DMS53 treated with DMSO at 0.1 percent for 48 hours (cell line): ENCODE data around the gene KIAA1958.

Experiments
- DNase-seq: peaks from one replicate; lab custom pipeline; 2025; ENCODE audit not compliant: unreplicated experiment; lab: John Stamatoyannopoulos, UW

The KIAA1958 gene

DNA sequence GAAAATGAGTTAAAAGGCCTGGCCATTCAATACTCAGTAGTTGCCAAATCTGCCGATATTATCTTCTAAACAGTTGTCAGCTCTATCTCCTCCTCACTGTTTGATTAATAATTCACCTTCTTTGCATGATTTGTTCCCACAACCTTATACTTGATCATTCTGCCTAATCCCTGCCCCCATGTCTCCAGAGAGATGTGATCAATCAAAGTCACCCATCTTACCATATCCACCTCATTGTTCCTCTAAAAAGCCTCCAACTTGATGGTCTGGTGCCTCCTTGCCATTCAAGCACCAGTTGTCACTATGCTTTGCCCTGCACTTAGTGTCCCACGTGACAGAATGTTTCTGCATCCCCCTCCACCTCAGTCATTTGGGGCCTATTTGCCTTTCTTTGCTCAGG is 41.3 kb downstream of the KIAA1958 start:
- DNase-seq: no peak

DNA sequence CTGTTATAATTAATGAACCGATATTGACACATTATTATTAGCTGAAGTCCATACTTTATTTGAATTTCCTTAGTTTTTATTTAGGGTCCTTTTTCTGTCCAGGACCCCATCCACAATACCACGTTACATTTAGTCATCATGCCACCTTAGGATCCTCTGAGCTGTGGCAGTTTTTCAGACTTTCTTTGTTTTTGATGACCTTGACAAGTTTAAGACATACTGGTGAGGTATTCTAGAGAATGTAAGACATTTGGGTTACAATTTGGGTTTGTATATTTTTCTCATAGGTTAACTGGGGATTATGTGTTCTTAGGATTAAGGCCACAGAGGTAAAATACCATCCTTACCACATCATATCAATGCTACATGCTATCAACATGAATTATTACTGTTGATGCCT is 42.7 kb downstream of the KIAA1958 start:
- DNase-seq: no peak

DNA sequence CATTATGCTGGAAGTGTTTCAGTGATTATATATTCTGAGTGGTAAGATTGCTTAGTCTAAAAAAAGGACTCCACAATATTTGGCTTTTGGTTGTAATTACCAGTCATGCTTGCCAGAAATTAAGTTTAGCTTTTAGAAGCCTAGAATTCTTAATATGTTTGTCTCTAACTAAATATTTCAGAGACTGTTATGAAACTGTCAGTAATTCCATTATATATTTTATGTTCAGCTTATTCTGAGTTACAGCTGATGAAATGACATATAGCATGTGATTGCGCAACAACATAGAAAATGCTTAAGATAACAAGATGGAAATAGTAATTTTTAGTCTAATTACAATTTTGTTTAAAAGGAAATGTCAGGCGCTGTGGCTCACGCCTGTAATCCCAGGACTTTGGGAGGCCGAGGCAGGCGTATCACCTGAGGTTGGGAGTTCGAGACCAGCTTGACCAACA is 44.2 kb downstream of the KIAA1958 start:
- DNase-seq: no peak

DNA sequence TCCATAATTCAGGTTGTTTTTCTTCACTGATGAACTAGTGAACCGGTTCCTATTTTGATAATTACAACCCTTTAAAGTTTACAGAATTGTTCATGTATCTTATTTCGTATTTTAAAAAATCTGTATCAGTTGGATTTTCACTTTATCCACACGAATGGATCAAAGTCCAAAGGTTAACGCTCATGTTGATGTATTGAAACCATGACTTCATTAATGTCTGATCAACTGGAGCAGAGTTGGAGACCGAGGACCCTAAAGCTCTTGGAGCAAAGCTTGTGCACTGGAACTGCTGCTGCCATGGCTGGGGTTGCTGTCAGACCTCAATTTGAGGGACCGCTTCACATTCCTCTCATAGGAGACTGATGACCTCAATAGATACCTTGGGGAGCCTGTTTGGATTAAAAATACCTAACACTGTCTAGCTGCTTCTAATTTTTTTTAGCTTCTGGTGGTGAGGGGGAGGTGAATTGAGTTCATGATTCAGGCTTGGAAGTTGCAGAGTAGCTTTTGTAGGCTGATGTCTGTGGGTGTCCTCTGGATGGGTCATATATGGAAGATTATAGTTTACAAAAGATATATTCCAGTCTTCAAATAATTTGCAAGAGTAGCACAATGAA is 45.1 kb downstream of the KIAA1958 start:
- no peak for DNase-seq

DNA sequence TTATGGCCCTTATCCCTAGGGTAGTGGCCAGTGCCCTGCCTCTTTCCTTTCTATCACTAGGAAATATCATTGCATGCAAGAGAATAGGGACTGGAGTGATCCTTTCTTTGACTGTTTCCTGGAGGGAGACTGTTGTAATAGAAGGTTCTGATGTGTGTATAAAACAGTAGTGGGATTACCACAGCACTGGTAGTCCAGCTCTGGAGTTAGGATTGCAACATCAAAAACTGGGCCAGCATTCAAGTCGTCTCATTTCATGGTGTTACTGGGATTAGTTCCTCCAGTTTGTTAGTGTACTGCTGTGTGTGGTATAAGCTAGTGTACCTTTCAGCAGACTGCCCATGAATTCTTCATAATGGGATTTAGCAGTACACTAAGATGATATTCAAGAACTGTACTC is 45.8 kb downstream of the KIAA1958 start:
- DNase-seq: no peak

DNA sequence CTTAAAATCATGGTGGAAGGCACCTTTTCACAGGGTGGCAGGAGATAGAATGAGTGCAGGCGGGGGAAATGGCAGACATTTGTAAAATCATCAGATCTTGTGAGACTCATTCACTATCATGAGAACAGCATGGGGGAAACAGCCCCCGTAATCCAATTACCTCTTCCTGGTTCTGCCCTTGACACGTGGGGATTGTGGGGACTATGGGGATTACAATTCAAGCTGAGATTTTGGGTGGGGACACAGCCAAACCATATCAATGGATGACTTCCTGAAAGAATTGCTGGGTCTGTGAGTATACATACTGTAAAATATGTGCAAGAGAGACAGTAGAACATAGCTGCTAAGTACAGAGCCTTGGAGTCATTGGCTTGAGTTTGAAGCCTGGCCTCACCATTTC is 47.0 kb downstream of the KIAA1958 start:
- no peak for DNase-seq

DNA sequence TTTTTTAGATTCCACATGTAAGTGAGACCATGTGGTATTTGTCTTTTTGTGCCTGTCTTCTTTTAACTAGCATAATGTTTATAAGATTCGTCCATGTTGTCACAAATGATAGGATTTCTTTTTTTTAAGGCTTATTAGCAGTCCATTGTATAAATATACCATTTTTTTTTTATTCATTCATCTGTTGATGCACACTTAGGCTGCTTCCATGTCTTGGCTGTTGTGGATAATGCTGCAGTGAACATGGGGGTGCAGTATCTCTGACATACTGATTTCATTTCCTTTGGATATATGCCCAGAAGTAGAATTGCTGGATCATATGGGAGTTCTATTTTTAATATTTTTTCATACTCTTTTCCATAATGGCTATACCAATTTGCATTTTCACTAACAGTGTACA is 48.7 kb downstream of the KIAA1958 start:
- no peak for DNase-seq

DNA sequence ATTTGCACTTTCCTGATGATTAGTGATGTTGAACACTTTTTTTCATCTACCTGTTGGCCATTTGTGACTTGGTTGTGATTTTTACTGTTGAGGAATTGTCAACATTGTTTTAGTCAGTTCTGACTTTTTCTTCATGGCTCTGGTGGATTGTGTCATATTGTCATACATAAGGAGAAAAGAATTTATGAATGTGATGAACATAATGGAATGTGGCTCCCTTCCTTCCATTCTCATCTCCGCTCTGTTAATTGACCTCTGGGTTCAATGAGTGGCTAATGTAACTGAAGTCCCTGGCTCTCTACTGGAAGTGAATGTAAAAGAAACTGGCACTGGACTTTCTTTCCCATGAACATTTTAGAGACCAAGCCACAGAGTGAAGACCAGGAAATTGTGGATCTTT is 49.2 kb downstream of the KIAA1958 start:
- no peak for DNase-seq

DNA sequence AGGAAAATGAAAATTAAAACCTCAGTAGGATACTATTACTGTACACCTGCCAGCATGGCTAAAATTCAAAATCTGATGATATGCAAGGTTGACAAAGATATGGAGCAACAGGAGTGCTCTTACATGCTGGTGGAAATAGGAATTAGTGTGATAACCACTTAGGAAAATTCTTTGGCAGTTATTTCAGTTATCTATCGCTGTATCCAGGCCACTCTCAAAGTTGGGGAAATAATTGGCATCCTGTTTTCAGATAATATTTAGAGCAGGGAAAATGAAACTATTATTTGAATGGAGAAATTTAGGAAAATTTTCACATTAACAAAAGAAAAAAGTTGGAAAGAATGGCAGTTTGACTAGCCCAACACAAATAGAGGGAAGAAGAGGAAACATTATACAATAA is 50.9 kb downstream of the KIAA1958 start:
- no peak for DNase-seq

DNA sequence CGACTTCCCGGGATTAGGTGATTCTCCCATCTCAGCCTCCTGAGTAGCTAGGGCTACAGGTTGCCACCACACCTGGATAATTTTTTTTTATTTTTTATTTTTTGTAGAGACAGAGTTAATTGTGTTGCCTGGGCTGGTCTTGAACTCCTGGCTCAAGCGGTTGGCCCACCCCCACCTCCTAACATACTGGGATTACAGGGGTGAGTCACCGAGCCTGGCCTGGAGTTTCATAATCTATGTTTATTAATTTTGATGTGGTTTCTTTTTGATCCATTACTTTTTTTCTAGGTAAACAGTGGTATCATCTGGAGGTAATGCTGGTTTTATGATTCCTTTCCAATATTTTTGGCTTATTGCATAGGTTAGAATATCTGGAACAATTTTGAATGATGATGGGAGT is 54.2 kb downstream of the KIAA1958 start:
- DNase-seq: no peak

DNA sequence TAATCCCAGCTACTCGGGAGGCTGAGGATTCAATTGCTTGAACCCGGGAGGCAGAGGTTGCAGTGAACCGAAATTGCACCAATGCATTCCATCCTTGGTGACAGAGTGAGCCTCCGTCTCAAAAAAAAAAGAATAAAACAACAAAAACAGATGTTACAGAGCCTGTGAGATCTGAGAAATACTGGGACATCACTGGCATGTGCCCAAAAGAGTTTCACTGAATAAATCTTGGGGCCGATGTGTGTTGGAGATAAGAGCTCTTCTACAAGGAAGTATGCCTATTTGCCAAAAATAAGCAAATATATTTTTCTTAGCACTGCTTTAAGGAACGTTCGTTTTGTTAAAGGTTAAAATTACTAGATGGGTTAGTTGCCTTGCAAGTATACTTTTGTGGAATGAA is 55.1 kb downstream of the KIAA1958 start:
- DNase-seq: no peak

DNA sequence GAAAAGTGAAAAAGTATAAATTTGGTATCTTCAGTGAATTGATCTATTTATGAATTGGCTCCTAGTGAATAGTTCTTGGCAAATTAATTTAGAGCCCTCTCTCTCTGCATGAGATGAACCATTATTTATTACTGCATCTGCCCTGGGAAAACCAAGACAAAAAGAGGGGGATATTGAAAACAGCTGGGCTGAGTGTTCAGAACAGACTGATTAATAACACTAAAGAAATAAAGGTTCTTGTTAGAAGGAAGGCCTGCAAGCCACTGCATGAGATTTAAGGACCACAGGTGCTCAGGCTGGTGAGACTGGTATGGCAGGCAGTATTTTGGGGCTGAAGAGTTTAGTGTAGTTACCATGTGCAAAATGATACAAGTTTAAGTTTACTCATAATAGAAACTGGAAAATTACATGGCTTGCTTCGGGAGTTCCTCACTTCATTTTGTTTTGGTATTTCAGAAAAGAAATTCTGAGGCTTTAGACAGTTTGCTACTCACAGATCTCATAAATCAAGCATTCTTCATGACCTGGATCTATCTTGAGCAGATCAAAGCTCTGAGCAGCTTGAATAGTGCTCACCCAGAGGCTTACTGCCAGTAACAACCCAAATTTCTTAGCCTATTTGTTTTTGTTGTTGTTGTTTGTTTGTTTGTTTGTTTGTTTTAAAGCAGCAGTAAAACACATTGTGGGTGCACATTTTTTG is 56.1 kb downstream of the KIAA1958 start:
- DNase-seq: no peak

DNA sequence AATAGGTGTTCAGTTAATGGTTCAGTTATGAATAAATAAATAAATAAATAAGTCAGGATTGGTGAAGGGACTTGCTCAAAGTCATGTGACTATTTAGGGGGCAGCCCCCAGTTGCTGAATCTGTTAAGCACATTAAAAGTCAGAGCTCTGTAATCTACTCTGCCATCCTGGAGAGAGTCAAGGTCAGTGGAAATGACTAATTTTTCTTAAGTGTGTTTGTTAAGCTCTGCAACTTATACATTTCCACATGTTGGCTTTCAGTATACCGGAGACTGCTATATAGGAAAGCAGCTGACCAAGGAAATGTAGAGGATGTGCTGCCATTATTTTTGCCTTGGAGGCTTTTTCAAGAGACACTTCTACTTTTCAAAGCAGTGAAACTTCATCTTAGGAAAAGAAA is 57.9 kb downstream of the KIAA1958 start:
- DNase-seq: no peak

DNA sequence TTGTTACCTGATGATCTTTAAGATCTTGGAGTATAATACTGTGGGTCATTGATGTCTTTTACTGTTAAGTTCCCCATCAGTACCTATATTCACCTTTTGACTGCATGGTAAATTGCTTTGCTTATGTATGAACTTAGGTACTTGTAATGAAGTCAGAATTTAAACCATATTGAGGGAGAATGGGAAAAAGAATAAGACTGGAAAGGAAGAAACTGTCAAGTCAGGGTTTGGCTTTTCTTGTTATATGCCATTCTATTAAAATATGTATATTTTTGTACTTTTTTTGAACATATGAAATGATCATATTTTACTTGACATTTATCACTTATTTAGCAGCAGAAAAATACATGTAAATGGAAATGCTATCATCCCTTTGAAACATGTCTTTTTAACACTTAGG is 58.6 kb downstream of the KIAA1958 start:
- DNase-seq: no peak

DNA sequence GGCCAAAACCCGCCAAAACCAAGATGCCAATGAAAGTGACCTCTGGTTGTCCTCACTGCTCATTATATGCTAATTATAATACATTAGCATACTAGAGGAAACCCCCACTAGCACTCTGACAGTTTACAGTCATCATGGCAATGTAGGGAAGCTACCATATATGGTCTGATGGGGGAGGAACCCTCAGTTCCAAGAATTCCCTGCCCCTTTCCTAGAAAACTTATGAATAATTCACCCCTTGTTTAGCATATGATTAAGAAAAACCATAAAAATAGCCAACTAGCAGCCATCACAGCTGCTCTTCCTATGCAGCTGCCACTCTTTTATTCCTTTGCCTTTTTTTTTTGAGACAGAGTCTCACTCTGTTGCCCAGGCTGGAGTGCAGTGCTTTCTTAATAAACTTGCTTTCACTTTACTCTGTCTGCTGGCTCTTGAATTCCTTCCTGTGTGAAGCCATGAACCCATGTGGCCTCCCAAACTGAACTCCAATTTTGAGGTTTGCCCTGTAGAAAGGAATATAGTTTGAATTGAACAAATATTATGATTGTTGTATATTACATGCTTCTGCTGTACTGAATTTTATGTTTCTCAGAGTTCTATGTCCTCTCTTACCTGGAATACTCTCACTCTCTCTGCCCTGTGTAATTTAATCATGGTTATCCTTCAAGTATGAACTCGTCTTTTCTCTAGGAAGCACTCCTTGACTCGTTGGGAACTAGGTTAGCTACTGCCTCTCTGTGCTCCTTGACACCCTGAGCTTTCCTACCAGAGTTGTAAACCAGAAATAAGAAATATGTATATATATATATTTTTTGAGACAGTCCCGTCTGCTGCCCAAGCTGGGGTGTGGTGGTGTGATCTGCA is 59.8 kb downstream of the KIAA1958 start:
- DNase-seq: no peak

DNA sequence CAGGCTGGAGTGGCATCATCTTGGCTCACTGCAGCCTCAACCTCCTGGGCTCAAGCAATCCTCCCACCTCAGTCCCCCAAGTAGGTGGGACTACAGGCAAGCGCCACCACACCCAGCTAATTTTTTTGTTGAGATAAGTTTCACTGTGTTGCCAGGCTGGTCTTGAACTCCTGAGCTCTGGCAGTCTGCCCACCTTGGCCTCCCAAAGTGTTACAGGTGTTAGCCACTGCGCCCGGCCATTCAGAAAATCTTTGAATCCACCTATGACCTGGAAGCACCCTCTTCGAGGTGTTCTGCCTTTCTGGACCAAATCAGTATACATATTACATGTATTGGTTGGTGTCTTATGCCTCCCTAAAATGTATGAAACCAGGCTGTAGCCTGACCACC is 61.4 kb downstream of the KIAA1958 start:
- DNase-seq: no peak

DNA sequence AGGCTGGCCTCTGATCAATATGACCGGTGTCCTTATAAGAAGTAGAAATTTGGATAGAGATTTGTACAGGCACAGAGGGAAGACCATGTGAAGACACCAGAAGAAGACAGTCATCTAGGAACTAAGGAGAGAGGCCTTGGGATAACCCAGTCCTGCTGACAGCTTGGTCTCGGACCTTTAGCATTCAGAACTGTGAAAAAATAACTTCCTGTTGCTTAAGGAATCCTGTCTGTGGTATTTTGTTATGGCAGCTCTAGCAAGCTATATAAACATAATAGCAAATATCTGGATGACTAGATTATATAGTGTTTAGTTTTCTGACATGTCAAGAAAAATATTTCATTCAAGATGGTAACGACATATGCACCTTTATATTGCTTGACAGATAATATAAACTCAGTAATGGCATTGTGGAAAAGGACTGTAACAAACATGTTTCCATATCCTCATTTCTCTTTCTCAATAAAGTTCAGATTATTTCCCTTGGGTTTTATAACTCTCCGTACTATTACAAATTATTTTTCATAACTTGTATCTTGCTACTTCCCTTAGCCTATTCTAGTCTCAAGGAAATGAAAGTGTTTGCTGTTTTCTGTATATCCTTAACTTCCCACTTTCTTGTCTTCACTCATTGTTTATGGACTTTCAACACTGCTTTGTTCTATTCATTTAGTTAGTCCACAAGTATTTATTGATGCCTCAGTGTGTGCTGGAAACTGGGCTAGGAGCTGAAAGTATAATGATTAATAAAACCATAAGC is 62.4 kb downstream of the KIAA1958 start:
- DNase-seq: no peak

DNA sequence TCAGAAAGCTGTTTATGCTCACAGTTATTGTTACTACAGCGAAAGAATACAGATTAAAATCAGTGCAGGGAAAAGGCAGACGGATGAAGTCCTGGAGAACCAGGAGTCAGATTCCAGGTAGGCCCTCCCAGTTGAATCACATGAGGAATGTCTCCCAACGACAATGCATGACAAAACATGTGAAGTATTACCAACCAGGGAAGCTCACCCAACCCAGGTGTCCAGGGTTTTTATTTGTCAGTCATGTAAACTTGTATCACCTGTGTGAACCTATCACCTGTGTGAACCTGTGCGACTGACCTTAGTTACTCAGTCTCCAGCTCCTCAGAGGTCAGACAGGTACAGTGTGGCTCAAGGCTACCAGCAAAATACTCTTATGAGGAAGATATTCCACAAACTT is 63.9 kb downstream of the KIAA1958 start:
- no peak for DNase-seq

DNA sequence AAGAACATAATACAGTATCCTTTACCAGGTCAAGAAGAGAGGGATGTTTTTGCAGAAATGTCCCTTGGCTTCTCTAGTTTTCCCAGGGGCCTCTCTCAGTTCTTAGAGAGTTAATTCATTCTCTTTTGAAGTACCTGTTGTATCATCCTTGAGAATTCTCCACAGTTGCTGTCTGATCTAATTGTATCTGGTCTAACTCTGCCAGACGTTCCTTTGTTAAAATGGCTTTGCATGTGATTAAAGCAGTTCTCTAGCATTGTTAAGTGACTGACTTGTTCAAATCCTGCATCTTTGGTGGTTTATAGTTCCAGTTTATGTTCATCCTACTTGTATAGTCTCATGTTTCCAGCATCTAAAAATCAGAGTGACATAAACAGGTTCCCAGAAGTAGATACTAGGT is 65.0 kb downstream of the KIAA1958 start:
- DNase-seq: no peak

DNA sequence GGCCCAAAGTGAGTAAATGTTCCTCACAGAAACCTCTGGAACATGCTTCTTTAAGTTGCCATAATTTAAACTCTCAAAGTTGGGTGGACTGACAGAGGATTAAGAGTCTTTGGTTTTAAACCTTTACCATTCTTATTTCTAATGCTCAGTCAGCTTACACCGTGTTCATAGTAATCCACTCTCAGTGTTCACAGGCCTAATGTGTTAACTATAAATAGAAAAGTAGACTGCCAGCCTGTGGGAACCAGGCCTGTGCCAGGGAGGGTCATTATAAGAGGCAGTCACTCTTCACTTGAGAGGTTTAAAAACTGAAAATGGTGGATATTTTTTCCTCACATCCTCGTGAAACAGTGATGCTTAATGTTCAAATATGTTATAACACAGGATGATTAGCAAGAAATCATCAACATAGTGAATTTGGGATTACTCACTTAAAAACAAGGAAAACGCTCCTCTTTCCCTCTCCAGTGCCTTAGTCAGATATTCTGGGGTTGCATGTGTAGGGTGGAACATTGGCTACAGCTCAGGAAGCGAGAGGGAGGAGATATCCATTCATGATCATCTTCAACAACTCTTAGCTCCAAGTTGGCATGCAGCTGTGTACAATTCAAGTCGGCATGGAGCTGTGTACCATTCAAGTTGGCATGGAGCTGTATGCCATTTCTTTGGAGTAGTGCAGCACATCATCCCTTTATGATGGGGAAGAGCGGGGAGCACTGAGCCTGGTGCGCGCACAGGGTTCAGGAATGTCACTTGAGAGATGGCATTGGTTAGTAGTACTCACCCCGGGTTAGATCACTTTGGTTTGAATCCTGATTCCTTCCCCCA is 65.8 kb downstream of the KIAA1958 start:
- no peak for DNase-seq
